ENCODE measurements around the gene GTSF1L.

Gene GTSF1L

GRCh38 chr20:43755851-43756250 lies 29.0 kb upstream of the GTSF1L start:
- H3K36me3 ChIP-seq (replicated peaks; ENCODE audit: insufficient read depth, low read length) = no peaks in the 10 kb centered on the region
- H3K4me1 ChIP-seq (ENCODE audit: low read length) = peaks cover 23% of the 10 kb centered on the region
- H3K27me3 ChIP-seq (replicated peaks; ENCODE audit: insufficient read depth, low read length) = no peaks in the 10 kb centered on the region
- peaks cover 22% of the 10 kb centered on the region for H3F3A ChIP-seq (ENCODE audit: insufficient read depth, low read length)
- H2AFZ ChIP-seq (ENCODE audit: low read length) = no peak overlapping the region
- no peaks in the 10 kb centered on the region for H3K79me2 ChIP-seq (ENCODE audit: low read length)
- H3K9ac ChIP-seq (ENCODE audit: low read length) = no peak overlapping the region
- no peaks in the 10 kb centered on the region for H3K9me2 ChIP-seq (replicated peaks; ENCODE audit: insufficient read depth, low read length)
- no peak overlapping the region for H3K27ac ChIP-seq (ENCODE audit: low read length)
- H3K4me3 ChIP-seq (ENCODE audit: low read length) = no peak overlapping the region
- no peak for DNase-seq
- no peak for TF ChIP-seq EZH2 (optimal IDR thresholded peaks at IDR 0.05; ENCODE audit: low read depth, low read length)
- TF ChIP-seq EZH2phosphoT487 (IDR thresholded peaks at IDR 0.05; ENCODE audit: low read length) = no peak
- TF ChIP-seq CTCF (IDR thresholded peaks at IDR 0.05; ENCODE audit: low read length) = no peak
- H3K9me3 ChIP-seq (replicated peaks; ENCODE audit: insufficient read depth, low read length) = no peaks in the 10 kb centered on the region
- H4K20me1 ChIP-seq (ENCODE audit: insufficient read depth, low read length) = no peaks in the 10 kb centered on the region
- H3K4me2 ChIP-seq (ENCODE audit: low read depth, low read length) = no peak overlapping the region

- TF ChIP-seq CTCF (IDR thresholded peaks at IDR 0.05; ENCODE audit: low read length) (no peak), EZH2 (optimal IDR thresholded peaks at IDR 0.05; ENCODE audit: low read depth, low read length) (no peak), EZH2phosphoT487 (IDR thresholded peaks at IDR 0.05; ENCODE audit: low read length) (no peak)
- Histone ChIP-seq H3K27ac (ENCODE audit: low read length) (no peak overlapping the region), H4K20me1 (ENCODE audit: insufficient read depth, low read length) (no peaks in the 10 kb centered on the region), H3K9me3 (replicated peaks; ENCODE audit: insufficient read depth, low read length) (no peaks in the 10 kb centered on the region), H3K4me1 (ENCODE audit: low read length) (peaks cover 28% of the 10 kb centered on the region), H3K4me2 (ENCODE audit: low read depth, low read length) (no peak overlapping the region), H3F3A (ENCODE audit: insufficient read depth, low read length) (peaks cover 27% of the 10 kb centered on the region), H3K79me2 (ENCODE audit: low read length) (no peaks in the 10 kb centered on the region), H3K4me3 (ENCODE audit: low read length) (no peak overlapping the region), H3K9me2 (replicated peaks; ENCODE audit: insufficient read depth, low read length) (no peaks in the 10 kb centered on the region), H3K27me3 (replicated peaks; ENCODE audit: insufficient read depth, low read length) (no peaks in the 10 kb centered on the region), H3K9ac (ENCODE audit: low read length) (no peak overlapping the region), H2AFZ (ENCODE audit: low read length) (no peak overlapping the region), H3K36me3 (replicated peaks; ENCODE audit: insufficient read depth, low read length) (no peaks in the 10 kb centered on the region)
- DNase-seq = no peak
Measured at GRCh38 chr20:43755390-43755789, 28.6 kb upstream of the GTSF1L start.

DNA sequence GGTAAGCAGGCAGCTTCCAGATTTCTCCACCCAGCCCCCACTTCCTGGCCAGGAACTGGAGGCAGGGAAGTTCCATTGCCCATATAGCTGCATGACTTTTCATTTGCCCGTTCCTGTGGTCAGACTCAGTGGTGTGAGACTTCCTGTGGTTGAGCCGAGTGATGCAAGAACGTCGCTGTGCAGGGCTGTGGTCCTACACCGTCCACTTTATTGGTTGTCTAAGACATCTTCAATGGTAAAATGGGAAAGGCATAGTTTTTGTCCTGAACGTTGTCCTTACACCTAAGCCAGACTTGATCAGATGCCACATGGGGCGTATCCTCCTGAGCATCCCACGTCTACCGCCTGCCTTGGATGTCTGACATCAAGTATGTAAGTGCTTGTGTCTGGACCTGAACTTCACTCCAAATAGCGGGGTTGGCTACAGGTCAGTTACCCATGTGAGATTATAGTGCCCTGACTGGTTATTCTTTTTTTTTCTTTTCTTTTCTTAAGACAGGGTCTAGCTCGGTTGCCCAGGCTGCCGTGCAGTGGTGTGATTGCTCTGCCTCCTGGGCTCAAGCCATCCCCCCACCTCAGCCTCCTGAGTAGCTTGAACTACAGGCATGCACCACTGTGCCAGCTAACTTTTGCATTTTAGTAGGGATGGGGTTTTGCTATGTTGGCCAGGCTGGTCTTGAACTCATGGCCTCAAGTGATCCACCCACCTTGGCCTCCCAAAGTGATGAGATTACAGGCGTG lies 25.9 kb upstream of the GTSF1L start:
- no peak for TF ChIP-seq EZH2phosphoT487 (IDR thresholded peaks at IDR 0.05; ENCODE audit: low read length)
- no peak for TF ChIP-seq CTCF (IDR thresholded peaks at IDR 0.05; ENCODE audit: low read length)
- no peak for TF ChIP-seq EZH2 (optimal IDR thresholded peaks at IDR 0.05; ENCODE audit: low read depth, low read length)
- DNase-seq = peak; percentile 90
- no peaks in the 10 kb centered on the region for H3K27me3 ChIP-seq (replicated peaks; ENCODE audit: insufficient read depth, low read length)

More for the DNA sequence above, 25.9 kb upstream of the GTSF1L start:
- H3K36me3 ChIP-seq (replicated peaks; ENCODE audit: insufficient read depth, low read length) = no peaks in the 10 kb centered on the region
- H3K9ac ChIP-seq (ENCODE audit: low read length) = peak overlapping the region; percentile 73; the same call in 1 of the 2 replicates
- no peaks in the 10 kb centered on the region for H3K9me3 ChIP-seq (replicated peaks; ENCODE audit: insufficient read depth, low read length)
- peak overlapping the region; percentile 99 for H3K27ac ChIP-seq (ENCODE audit: low read length)
- no peaks in the 10 kb centered on the region for H3K9me2 ChIP-seq (replicated peaks; ENCODE audit: insufficient read depth, low read length)
- H3K4me1 ChIP-seq (ENCODE audit: low read length) = peaks cover 37% of the 10 kb centered on the region
- H3K79me2 ChIP-seq (ENCODE audit: low read length) = no peaks in the 10 kb centered on the region
- no peak overlapping the region for H2AFZ ChIP-seq (ENCODE audit: low read length)
- H4K20me1 ChIP-seq (ENCODE audit: insufficient read depth, low read length) = no peaks in the 10 kb centered on the region
- peaks cover 31% of the 10 kb centered on the region for H3F3A ChIP-seq (ENCODE audit: insufficient read depth, low read length)
- H3K4me2 ChIP-seq (ENCODE audit: low read depth, low read length) = peak overlapping the region; percentile 76
- H3K4me3 ChIP-seq (ENCODE audit: low read length) = no peak overlapping the region; the same call in 1 of the 2 replicates

Measured in MM.1S (cell line).